ENCODE measurements around the gene ZBED2.

DNA sequence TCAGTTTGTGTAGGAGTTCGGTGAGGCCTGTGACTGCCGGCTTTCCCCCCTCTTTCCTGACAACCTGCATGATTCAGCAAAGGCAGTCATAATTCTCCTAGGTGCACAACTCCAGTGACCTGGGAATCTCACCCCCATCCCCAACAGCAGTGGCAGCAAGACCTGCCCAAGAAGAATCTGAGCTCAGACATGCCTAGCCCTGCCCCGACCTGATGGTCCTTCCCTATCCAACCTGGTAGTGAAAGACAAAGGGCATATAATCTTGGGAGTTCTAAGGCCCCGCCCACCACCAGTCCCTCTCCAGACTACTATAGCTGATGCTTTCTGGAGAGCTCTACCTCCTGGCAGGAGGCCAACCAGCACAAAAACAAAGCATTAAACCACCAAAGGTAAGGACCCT, 44.2 kb upstream of the ZBED2 start:
- TF ChIP-seq BHLHE40 (IDR thresholded peaks at IDR 0.05; ENCODE audit: low read depth, low read length) (no peak), NR3C1 (IDR thresholded peaks at IDR 0.05) (no peak), CTCF (IDR thresholded peaks at IDR 0.05) (no peak), POLR2A (IDR thresholded peaks at IDR 0.05; ENCODE audit: low read length) (no peak), CEBPB (IDR thresholded peaks at IDR 0.05) (no peak), EHMT2 (IDR thresholded peaks at IDR 0.05; ENCODE audit: low read depth) (no peak), HOXA7 (CRISPR knock-in tag; IDR thresholded peaks at IDR 0.05) (no peak), EHF (CRISPR knock-in tag; IDR thresholded peaks at IDR 0.05) (no peak)
- TF ChIP-seq, protein P1, sequence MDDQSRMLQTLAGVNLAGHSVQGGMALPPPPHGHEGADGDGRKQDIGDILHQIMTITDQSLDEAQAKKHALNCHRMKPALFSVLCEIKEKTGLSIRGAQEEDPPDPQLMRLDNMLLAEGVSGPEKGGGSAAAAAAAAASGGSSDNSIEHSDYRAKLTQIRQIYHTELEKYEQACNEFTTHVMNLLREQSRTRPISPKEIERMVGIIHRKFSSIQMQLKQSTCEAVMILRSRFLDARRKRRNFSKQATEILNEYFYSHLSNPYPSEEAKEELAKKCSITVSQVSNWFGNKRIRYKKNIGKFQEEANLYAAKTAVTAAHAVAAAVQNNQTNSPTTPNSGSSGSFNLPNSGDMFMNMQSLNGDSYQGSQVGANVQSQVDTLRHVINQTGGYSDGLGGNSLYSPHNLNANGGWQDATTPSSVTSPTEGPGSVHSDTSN (IDR thresholded peaks at IDR 0.05), result no peak
- TF ChIP-seq, protein P2, sequence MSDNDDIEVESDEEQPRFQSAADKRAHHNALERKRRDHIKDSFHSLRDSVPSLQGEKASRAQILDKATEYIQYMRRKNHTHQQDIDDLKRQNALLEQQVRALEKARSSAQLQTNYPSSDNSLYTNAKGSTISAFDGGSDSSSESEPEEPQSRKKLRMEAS (IDR thresholded peaks at IDR 0.05), result no peak
- TF ChIP-seq, protein P3, sequence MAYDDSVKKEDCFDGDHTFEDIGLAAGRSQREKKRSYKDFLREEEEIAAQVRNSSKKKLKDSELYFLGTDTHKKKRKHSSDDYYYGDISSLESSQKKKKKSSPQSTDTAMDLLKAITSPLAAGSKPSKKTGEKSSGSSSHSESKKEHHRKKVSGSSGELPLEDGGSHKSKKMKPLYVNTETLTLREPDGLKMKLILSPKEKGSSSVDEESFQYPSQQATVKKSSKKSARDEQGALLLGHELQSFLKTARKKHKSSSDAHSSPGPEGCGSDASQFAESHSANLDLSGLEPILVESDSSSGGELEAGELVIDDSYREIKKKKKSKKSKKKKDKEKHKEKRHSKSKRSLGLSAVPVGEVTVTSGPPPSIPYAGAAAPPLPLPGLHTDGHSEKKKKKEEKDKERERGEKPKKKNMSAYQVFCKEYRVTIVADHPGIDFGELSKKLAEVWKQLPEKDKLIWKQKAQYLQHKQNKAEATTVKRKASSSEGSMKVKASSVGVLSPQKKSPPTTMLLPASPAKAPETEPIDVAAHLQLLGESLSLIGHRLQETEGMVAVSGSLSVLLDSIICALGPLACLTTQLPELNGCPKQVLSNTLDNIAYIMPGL (CRISPR knock-in tag; IDR thresholded peaks at IDR 0.05; ENCODE audit: borderline replicate concordance), result no peak
- TF ChIP-seq, protein P4, sequence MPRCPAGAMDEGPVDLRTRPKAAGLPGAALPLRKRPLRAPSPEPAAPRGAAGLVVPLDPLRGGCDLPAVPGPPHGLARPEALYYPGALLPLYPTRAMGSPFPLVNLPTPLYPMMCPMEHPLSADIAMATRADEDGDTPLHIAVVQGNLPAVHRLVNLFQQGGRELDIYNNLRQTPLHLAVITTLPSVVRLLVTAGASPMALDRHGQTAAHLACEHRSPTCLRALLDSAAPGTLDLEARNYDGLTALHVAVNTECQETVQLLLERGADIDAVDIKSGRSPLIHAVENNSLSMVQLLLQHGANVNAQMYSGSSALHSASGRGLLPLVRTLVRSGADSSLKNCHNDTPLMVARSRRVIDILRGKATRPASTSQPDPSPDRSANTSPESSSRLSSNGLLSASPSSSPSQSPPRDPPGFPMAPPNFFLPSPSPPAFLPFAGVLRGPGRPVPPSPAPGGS (IDR thresholded peaks at IDR 0.05), result no peak
